ENCODE measurements around the gene FBN1.
A peak's percentile ranks its signal among the peaks of the same experiment; 100 is the strongest.

The FBN1 gene

DNA sequence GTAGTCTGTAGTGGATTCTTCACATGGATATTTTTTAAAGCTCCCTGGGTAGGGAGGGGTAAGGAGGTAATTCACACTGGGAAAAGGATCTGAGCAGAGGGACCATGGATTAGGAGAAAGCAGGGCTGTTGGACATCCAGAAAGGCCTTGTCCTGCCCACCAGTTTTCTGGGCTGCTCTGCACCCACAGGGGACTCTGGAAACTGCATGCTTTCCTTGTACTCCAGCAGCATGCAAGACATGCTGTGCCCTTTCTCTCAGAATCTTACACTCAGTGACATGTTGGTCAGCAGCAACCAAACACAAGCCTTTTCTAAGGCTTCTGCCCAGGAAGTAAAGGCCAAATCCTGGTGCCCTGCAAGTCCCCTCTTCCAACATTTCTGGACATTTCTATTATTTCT is 2.5 kb upstream of the FBN1 start:
- no peaks in the 10 kb centered on the region for H3K9me3 ChIP-seq (ENCODE audit: control insufficient read depth, low read length)
- peaks cover 26% of the 10 kb centered on the region for H3K4me1 ChIP-seq (ENCODE audit: control insufficient read depth, insufficient read depth, low read length)
- peak; percentile 79 for DNase-seq (ENCODE audit: low read depth)
- H3K9ac ChIP-seq (ENCODE audit: low read length) = peak overlapping the region; percentile 50
- H3K36me3 ChIP-seq (ENCODE audit: control insufficient read depth, insufficient read depth, low read length, severe bottlenecking) = no peaks in the 10 kb centered on the region
- H3K4me3 ChIP-seq (ENCODE audit: low read length) = no peak overlapping the region
- no peaks in the 10 kb centered on the region for H3K27me3 ChIP-seq (replicated peaks; ENCODE audit: control insufficient read depth, insufficient read depth, low read length)

- no peaks in the 10 kb centered on the region for H3K9me3 ChIP-seq (ENCODE audit: control insufficient read depth, low read length)
- peaks cover 26% of the 10 kb centered on the region for H3K4me1 ChIP-seq (ENCODE audit: control insufficient read depth, insufficient read depth, low read length)
- H3K9ac ChIP-seq (ENCODE audit: low read length) = peak overlapping the region; percentile 98
- no peaks in the 10 kb centered on the region for H3K27me3 ChIP-seq (replicated peaks; ENCODE audit: control insufficient read depth, insufficient read depth, low read length)
- no peak for DNase-seq (ENCODE audit: low read depth)
- peak overlapping the region; percentile 98 for H3K4me3 ChIP-seq (ENCODE audit: low read length)
- H3K36me3 ChIP-seq (ENCODE audit: control insufficient read depth, insufficient read depth, low read length, severe bottlenecking) = peaks cover 6% of the 10 kb centered on the region
Measured at GRCh38 chr15:48646331-48646730, 822 bp upstream of the FBN1 start.

DNA sequence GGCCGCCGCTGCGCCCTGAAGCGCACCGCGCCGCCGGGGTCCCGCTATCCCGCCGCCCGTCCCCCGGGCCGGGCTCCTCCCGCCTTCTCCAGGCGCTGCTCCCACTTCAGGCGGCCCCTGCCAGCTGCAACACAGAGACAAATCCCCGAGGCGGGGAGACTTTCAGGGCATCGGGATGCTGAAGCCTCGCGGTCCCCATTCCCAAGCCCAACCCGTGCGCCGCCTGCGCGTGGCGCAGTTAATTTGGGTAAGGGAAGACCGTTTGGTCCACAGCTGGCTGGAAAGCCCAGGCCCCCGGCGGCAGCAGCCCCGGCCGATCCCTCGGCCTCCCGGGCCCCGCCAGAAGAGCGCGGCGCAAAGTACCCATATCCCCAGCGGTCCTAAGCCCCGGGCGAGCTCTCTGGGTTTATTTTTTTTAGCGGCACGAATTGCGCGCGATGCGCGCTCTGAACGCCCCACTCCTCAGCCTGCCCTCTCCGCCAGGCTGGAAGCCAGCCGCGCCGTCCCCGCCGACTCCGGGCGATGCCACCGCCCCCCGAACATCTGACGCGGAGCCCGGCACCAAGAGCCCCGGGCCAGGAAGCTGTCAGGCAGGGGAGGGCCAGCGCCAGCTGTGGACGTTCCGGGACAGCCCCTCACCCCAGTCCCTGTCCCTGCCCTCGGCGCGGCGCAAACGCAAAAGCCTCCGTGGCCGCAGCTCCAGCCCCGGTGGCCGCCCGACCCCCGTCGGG is 517 bp downstream of the FBN1 start:
- peak overlapping the region; percentile 98 for H3K9ac ChIP-seq (ENCODE audit: low read length)
- peaks cover 40% of the 10 kb centered on the region for H3K4me1 ChIP-seq (ENCODE audit: control insufficient read depth, insufficient read depth, low read length)
- peaks cover 18% of the 10 kb centered on the region for H3K36me3 ChIP-seq (ENCODE audit: control insufficient read depth, insufficient read depth, low read length, severe bottlenecking)
- peak; percentile 69 for DNase-seq (ENCODE audit: low read depth)
- H3K4me3 ChIP-seq (ENCODE audit: low read length) = peak overlapping the region; percentile 98
- no peaks in the 10 kb centered on the region for H3K9me3 ChIP-seq (ENCODE audit: control insufficient read depth, low read length)
- H3K27me3 ChIP-seq (replicated peaks; ENCODE audit: control insufficient read depth, insufficient read depth, low read length) = no peaks in the 10 kb centered on the region

DNA sequence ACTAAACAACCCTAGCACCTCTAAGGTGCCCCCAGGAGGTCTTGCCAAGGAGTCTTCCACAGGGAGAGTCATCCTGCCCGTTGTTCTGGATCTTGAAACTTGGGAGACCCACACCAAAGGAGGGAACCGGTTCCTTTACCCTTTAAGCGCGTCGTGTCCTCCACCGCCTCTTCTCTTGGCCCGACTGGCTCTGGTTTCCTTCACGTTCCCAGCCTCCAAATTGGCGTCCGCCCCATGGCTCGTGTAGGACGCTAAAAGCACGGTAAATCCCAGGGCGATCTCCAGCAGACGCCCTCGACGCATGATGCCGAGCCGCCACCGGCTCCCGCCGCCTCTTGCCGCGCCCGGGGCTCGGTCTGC is 1.1 kb downstream of the FBN1 start:
- Histone ChIP-seq H3K9me3 (ENCODE audit: control insufficient read depth, low read length) (no peaks in the 10 kb centered on the region), H3K36me3 (ENCODE audit: control insufficient read depth, insufficient read depth, low read length, severe bottlenecking) (peaks cover 21% of the 10 kb centered on the region), H3K27me3 (replicated peaks; ENCODE audit: control insufficient read depth, insufficient read depth, low read length) (no peaks in the 10 kb centered on the region), H3K9ac (ENCODE audit: low read length) (peak overlapping the region; percentile 98), H3K4me3 (ENCODE audit: low read length) (peak overlapping the region; percentile 98), H3K4me1 (ENCODE audit: control insufficient read depth, insufficient read depth, low read length) (peaks cover 45% of the 10 kb centered on the region)
- DNase-seq (ENCODE audit: low read depth) = no peak

GRCh38 chr15:48643776-48644466 is 1.6 kb downstream of the FBN1 start:
- no peaks in the 10 kb centered on the region for H3K9me3 ChIP-seq (ENCODE audit: control insufficient read depth, low read length)
- peak overlapping the region; percentile 98 for H3K9ac ChIP-seq (ENCODE audit: low read length)
- peak overlapping the region; percentile 98 for H3K4me3 ChIP-seq (ENCODE audit: low read length)
- H3K27me3 ChIP-seq (replicated peaks; ENCODE audit: control insufficient read depth, insufficient read depth, low read length) = no peaks in the 10 kb centered on the region
- peaks cover 51% of the 10 kb centered on the region for H3K4me1 ChIP-seq (ENCODE audit: control insufficient read depth, insufficient read depth, low read length)
- H3K36me3 ChIP-seq (ENCODE audit: control insufficient read depth, insufficient read depth, low read length, severe bottlenecking) = peaks cover 27% of the 10 kb centered on the region
- DNase-seq (ENCODE audit: low read depth) = peak; percentile 44

DNA sequence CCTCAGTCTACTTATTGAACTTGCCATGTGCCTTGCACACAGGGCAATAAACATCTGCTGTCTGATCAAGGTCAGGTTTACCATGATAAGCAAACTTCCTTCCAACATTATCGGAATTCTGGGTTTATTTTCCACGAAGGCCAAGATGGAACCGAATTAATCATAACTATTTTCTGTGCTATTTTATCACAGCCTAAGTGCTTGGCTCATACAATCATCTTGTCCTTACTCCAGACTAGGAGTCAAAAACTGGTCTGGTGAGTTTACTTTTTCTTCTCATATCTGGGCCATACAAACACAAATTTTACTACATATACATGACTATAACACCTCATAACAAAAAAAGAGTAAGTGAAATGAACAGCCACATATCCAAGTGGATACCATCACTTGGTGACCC is 2.3 kb downstream of the FBN1 start:
- H3K4me3 ChIP-seq (ENCODE audit: low read length) = peak overlapping the region; percentile 98
- H3K4me1 ChIP-seq (ENCODE audit: control insufficient read depth, insufficient read depth, low read length) = peaks cover 55% of the 10 kb centered on the region
- H3K27me3 ChIP-seq (replicated peaks; ENCODE audit: control insufficient read depth, insufficient read depth, low read length) = no peaks in the 10 kb centered on the region
- DNase-seq (ENCODE audit: low read depth) = no peak
- H3K9ac ChIP-seq (ENCODE audit: low read length) = peak overlapping the region; percentile 98
- peaks cover 32% of the 10 kb centered on the region for H3K36me3 ChIP-seq (ENCODE audit: control insufficient read depth, insufficient read depth, low read length, severe bottlenecking)
- H3K9me3 ChIP-seq (ENCODE audit: control insufficient read depth, low read length) = no peaks in the 10 kb centered on the region

GRCh38 chr15:48642795-48643194 is 2.7 kb downstream of the FBN1 start:
- Histone ChIP-seq H3K36me3 (ENCODE audit: control insufficient read depth, insufficient read depth, low read length, severe bottlenecking) (peaks cover 36% of the 10 kb centered on the region), H3K4me1 (ENCODE audit: control insufficient read depth, insufficient read depth, low read length) (peaks cover 51% of the 10 kb centered on the region), H3K27me3 (replicated peaks; ENCODE audit: control insufficient read depth, insufficient read depth, low read length) (no peaks in the 10 kb centered on the region), H3K9me3 (ENCODE audit: control insufficient read depth, low read length) (no peaks in the 10 kb centered on the region), H3K4me3 (ENCODE audit: low read length) (peak overlapping the region; percentile 98), H3K9ac (ENCODE audit: low read length) (peak overlapping the region; percentile 98)
- DNase-seq (ENCODE audit: low read depth) = peak; percentile 64

GRCh38 chr15:48641416-48641815 is 4.1 kb downstream of the FBN1 start:
- Histone ChIP-seq H3K36me3 (ENCODE audit: control insufficient read depth, insufficient read depth, low read length, severe bottlenecking) (peaks cover 37% of the 10 kb centered on the region), H3K4me1 (ENCODE audit: control insufficient read depth, insufficient read depth, low read length) (peaks cover 51% of the 10 kb centered on the region), H3K9me3 (ENCODE audit: control insufficient read depth, low read length) (no peaks in the 10 kb centered on the region), H3K27me3 (replicated peaks; ENCODE audit: control insufficient read depth, insufficient read depth, low read length) (no peaks in the 10 kb centered on the region), H3K9ac (ENCODE audit: low read length) (peak overlapping the region; percentile 98), H3K4me3 (ENCODE audit: low read length) (peak overlapping the region; percentile 98)
- peak; percentile 53 for DNase-seq (ENCODE audit: low read depth)

GRCh38 chr15:48638963-48639362 is 6.5 kb downstream of the FBN1 start:
- Histone ChIP-seq H3K27me3 (replicated peaks; ENCODE audit: control insufficient read depth, insufficient read depth, low read length) (no peaks in the 10 kb centered on the region), H3K36me3 (ENCODE audit: control insufficient read depth, insufficient read depth, low read length, severe bottlenecking) (peaks cover 43% of the 10 kb centered on the region), H3K9me3 (ENCODE audit: control insufficient read depth, low read length) (no peaks in the 10 kb centered on the region), H3K9ac (ENCODE audit: low read length) (peak overlapping the region; percentile 98), H3K4me1 (ENCODE audit: control insufficient read depth, insufficient read depth, low read length) (peaks cover 74% of the 10 kb centered on the region), H3K4me3 (ENCODE audit: low read length) (peak overlapping the region; percentile 29)
- no peak for DNase-seq (ENCODE audit: low read depth)

DNA sequence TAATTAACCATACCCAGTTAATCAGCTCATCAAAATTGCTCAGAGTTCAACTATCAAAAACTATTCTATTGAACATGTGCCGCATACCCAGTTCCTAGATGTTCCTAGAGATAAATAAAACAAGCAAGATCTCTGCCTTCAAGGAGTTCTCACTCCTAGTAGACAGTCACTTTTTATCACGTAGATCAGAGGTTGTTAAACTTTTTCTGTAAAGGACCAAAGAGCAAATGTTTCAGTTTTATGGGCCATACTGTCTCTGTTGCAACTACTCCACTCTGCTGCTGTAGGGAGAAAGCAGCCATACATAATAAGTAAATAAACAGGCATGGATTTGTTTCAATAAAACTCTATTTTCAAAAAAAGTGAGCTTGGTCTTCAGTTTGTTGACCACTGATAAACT is 7.9 kb downstream of the FBN1 start:
- H3K9ac ChIP-seq (ENCODE audit: low read length) = no peak overlapping the region
- no peak for DNase-seq (ENCODE audit: low read depth)
- peaks cover 83% of the 10 kb centered on the region for H3K4me1 ChIP-seq (ENCODE audit: control insufficient read depth, insufficient read depth, low read length)
- no peaks in the 10 kb centered on the region for H3K27me3 ChIP-seq (replicated peaks; ENCODE audit: control insufficient read depth, insufficient read depth, low read length)
- no peak overlapping the region for H3K4me3 ChIP-seq (ENCODE audit: low read length)
- peaks cover 43% of the 10 kb centered on the region for H3K36me3 ChIP-seq (ENCODE audit: control insufficient read depth, insufficient read depth, low read length, severe bottlenecking)
- no peaks in the 10 kb centered on the region for H3K9me3 ChIP-seq (ENCODE audit: control insufficient read depth, low read length)

DNA sequence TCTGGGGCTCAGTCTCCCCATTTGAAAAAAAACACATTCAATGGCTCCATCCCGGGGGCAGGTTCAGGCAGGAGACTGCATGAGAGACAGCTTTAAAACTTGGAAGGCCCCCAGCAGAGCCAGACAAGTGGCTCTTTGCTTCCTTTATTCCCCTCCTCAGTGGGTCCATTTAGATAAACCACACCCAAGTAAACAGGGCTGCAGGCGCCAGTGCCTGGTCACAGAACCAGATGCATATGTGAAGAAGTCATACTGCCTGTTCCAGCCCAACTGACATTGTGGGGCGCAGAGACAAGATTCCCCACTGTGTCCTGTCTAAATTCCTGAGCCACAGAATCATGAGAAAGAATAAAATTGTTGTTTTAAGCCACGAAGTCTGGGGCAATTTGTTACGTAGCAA is 9.0 kb downstream of the FBN1 start:
- no peak for DNase-seq (ENCODE audit: low read depth)
- Histone ChIP-seq H3K4me1 (ENCODE audit: control insufficient read depth, insufficient read depth, low read length) (peaks cover 88% of the 10 kb centered on the region), H3K4me3 (ENCODE audit: low read length) (no peak overlapping the region), H3K27me3 (replicated peaks; ENCODE audit: control insufficient read depth, insufficient read depth, low read length) (no peaks in the 10 kb centered on the region), H3K9me3 (ENCODE audit: control insufficient read depth, low read length) (no peaks in the 10 kb centered on the region), H3K36me3 (ENCODE audit: control insufficient read depth, insufficient read depth, low read length, severe bottlenecking) (peaks cover 38% of the 10 kb centered on the region), H3K9ac (ENCODE audit: low read length) (no peak overlapping the region)

Data from adipocyte (in vitro differentiated cells).